Stromal cell of bone marrow (primary cell): ENCODE results near the gene PIGQ.

Source experiments
- DNase-seq: peaks from one replicate; pipeline ENCODE4 v3.0.0-alpha.2; 2012; ENCODE audit warnings: low read depth

Gene PIGQ

GRCh38 chr16:534135-534534 lies 35.6 kb upstream of the PIGQ start:
- no peak for DNase-seq

GRCh38 chr16:534856-535445 lies 34.8 kb upstream of the PIGQ start:
- DNase-seq = no peak

DNA sequence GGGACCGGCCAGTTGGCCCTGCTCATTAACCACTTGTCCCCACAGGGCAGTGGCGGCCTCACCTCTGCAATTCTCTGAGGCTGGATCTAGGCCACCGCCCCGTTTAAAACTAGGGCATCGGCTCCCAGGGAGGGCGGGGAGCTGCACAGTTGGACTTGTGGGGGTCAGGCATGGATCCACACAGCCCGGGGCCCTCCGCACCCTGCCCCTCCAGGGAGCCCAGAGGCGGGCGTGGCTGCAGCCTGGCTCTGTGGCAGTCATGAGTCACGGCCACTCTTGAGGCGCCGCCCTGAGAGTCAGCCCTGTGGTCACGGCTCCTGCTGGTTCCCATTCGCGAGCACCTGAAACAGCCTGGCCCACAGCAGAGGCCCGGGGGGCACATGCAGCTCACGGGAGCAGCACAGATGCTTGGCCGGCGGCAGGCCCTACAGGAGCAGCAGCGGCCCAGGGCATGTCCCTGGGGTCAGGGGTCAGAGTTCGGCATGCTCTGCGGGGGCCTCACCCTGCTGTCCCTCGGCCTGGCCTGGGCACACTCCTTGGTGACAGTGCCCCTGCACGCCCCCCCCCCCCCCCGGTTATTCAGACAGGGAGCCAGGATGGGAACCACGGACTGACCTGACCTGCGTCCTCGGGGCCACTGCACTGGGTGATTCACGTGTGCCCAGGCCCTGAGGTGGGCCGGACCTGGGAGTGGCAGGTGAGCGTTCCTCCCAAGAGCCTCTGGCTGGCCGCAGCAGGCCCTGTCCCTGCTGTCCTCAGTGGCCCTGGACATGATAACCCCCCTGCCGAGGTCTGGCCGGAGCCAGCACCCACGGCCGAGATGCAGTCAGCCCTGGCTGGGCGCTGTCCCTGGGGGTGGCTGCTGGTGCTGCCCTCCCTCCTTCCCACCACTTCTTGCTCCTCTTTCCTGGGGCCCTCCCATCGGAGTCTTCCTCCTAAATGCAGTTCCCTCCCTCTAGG lies 34.0 kb upstream of the PIGQ start:
- DNase-seq = peak; percentile 57

GRCh38 chr16:536746-537145 lies 33.0 kb upstream of the PIGQ start:
- DNase-seq = no peak

- no peak for DNase-seq
Measured at GRCh38 chr16:537415-538335, 32.1 kb upstream of the PIGQ start.

- DNase-seq = no peak
Measured at GRCh38 chr16:539901-540530, 29.8 kb upstream of the PIGQ start.

DNA sequence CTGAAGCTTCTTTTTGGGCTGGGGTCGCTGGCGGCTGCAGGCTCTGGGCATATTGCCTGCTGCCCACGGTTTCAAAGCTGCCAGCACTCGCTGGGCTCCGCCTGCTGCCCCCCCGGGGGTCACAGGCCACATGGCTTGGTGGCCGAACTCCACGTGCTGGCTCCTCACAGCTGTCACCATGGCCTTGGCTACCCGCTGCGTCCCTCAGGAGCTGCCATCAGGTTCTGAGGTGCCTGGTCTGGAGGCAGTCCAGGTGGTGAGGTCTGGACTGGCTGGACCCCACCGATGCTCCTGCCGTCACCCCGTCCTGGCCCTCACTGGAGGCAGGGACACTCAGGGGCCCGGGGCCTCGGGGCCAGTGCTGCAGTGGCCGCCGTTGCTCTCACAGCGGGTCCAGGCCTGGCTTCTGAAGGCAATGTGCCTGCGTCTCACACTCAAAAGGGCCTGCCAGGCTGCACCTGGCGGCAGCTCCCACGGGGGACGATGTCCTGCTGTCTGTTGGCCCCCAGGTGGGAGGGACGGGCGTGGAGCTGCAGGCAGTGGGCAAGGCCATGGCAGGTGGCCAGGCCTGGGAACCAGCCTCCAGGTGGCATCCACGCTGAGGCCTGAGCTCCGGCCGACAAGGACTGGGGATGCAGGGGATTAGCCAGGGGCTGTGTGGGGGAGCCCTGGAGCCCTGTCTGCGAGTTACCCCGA lies 29.0 kb upstream of the PIGQ start:
- DNase-seq = no peak

DNA sequence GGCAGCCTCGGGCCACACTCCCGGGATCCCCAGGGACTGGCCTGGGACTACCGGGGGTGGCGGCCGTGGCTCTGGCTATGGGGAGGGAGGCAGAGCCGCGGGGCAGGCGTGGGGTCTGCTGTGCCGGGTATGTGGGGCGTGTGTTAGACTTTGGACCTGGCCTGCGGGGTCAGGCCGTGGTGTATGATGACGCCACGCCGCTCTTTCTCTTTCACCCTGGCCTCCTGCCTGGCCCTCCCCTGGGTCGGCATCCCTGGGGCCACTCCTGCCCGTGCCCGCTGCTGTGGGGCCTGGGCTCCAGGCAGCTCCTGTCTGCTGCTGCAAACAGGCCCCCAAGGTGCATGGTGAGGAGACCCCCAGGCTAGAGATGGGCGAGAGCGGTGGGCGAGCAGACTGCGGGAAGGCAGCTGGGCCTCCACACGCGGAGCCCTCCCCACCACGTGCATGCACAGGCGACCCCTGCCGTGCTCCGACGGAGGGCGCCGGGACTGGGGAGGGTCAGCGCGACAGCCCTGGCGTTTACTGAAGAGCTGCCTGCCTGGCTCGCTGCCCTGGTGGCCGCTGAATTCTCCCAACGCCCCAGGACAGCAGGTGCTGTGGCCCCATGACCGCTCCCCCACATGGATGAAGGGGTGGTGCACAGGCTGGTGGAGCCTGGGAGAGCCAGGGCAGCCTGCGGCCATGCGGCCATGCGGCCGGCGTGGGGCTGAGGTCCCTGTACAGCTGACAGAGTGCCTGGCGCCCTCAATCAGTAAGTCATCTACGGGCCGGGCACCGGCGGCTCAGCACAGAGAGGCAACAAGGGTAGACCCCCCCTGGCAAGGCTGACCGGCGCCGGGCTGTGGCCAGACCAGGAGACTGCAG lies 26.2 kb upstream of the PIGQ start:
- DNase-seq = no peak

GRCh38 chr16:544517-544916 lies 25.3 kb upstream of the PIGQ start:
- DNase-seq = no peak

GRCh38 chr16:546909-547770 lies 22.6 kb upstream of the PIGQ start:
- DNase-seq = no peak

DNA sequence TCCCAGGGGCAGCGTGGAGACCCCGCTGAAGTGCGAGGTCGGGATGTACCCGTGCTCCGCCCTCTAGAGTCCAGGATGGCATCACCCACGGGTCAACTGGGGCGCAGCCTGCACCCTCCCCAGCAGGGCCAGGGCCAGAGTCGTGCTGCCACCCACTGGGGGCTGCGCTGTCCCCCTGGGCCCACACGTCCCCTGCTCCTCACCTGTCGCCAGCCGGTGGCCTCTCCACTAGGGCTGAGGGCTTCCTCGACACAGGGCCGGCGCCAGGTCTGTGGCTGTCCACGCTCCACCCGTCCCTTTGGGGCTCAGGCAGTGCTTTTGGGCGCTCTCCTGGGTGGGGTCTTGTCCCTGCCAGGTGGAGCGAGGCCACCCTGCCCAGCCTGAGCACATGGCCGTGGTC lies 21.2 kb upstream of the PIGQ start:
- no peak for DNase-seq

- DNase-seq = no peak
Measured at GRCh38 chr16:549544-550263, 20.1 kb upstream of the PIGQ start.

DNA sequence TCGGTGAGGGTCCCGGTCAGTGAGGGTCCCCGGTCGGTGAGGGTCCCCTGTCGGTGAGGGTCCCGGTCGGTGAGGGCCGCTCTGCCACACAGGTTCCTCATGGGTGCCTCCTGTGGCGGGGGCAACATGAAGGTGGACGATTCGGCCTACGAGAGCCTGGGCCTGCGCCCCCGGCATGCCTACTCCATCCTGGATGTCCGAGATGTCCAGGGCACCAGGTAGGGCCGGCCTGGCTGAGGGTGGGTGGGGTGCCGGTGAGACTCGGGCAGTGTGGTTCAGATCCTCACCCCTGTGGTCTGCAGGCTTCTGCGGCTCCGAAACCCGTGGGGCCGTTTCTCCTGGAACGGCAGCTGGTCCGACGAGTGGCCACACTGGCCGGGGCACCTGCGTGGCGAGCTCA lies 18.6 kb upstream of the PIGQ start:
- no peak for DNase-seq

GRCh38 chr16:552171-552570 lies 17.6 kb upstream of the PIGQ start:
- no peak for DNase-seq

- DNase-seq = no peak
Measured at GRCh38 chr16:553601-554296, 16.0 kb upstream of the PIGQ start.

- DNase-seq = no peak
Measured at GRCh38 chr16:554297-554621, 15.5 kb upstream of the PIGQ start.

DNA sequence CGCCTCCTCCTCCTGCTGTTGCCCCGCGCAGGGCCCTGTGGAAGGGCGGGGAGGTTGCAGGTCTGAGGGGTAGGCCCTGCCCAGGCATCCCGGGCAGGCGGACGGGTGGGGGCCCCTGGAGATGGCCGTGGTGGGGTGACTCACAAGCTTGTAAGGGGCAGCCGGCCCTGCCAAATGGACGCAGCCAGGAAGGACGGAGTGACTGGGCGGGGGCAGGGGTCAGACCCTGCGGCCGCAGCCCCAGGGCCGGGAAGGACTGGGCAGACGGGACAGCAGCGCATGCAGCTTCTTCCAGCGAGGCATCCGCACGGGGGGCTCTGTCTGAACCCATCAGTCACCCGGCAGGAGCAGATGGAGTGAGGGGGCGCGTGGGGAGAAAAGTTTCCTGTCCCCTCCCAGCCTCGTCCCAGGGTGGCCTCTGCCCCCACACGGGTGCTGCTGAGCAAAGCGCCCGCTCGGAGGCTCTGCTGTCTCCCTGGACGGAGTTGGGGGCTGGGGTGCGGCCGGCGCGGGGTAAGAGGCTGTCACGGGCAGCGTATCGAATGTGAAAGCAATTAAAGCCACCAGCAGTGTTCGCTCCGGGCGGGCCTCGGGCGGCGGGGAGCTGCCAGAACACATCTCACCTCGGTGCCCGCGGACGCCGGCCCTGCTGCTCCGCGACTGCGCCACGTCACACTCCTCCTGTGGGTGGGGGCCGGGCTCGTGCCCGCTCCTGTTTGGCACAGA lies 15.0 kb upstream of the PIGQ start:
- DNase-seq = peak; percentile 66
